ENCODE measurements around the gene PIAS1. TPM values are rescaled to one million over a fixed set of nuclear protein-coding genes. Genes with fewer than 3 reads are reported as not detected.

PIAS1 gene
- total RNA-seq, 1 donor from 2014 or later, result 40.6 TPM

DNA sequence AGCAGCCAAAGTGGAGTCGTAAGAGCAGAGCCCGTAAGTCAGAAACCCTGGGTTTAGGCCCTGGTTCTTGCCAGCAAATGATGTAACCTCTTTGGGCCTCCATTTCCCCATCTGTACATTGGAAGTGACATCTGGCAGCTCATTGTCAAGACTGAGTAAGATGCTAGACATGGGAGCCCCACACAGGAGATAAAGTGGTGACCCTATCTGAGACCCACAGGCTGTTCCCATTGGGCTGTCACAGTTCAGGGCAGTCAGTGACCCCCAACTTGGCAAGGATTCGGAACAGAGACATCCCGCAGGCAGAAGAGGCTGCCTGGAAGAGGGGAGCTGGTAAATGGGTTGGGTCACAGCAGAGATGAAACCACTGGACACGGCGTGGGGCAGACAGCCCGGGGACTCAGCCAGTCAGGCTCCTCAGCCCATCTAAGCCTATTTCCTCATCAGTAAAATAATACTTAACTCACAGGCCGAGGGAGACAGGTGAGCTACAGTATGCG lies 173.6 kb downstream of the PIAS1 start:
- H3K27me3 Mint-ChIP-seq (ENCODE audit: unreplicated experiment), result no peaks in the 10 kb centered on the region
- peak; percentile 67 for DNase-seq (ENCODE audit: extremely low spot score, unreplicated experiment)
- TF ChIP-seq, protein P1, sequence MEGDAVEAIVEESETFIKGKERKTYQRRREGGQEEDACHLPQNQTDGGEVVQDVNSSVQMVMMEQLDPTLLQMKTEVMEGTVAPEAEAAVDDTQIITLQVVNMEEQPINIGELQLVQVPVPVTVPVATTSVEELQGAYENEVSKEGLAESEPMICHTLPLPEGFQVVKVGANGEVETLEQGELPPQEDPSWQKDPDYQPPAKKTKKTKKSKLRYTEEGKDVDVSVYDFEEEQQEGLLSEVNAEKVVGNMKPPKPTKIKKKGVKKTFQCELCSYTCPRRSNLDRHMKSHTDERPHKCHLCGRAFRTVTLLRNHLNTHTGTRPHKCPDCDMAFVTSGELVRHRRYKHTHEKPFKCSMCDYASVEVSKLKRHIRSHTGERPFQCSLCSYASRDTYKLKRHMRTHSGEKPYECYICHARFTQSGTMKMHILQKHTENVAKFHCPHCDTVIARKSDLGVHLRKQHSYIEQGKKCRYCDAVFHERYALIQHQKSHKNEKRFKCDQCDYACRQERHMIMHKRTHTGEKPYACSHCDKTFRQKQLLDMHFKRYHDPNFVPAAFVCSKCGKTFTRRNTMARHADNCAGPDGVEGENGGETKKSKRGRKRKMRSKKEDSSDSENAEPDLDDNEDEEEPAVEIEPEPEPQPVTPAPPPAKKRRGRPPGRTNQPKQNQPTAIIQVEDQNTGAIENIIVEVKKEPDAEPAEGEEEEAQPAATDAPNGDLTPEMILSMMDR (IDR thresholded peaks at IDR 0.05), result no peak
- H3K4me1 Mint-ChIP-seq (ENCODE audit: unreplicated experiment), result peaks cover 22% of the 10 kb centered on the region
- H3K9me3 Mint-ChIP-seq (ENCODE audit: unreplicated experiment), result no peaks in the 10 kb centered on the region
- peak overlapping the region; percentile 31 for H3K27ac Mint-ChIP-seq (ENCODE audit: unreplicated experiment)
- no peaks in the 10 kb centered on the region for H3K36me3 Mint-ChIP-seq (ENCODE audit: unreplicated experiment)
- peak overlapping the region; percentile 77 for H3K4me3 Mint-ChIP-seq (ENCODE audit: unreplicated experiment)

DNA sequence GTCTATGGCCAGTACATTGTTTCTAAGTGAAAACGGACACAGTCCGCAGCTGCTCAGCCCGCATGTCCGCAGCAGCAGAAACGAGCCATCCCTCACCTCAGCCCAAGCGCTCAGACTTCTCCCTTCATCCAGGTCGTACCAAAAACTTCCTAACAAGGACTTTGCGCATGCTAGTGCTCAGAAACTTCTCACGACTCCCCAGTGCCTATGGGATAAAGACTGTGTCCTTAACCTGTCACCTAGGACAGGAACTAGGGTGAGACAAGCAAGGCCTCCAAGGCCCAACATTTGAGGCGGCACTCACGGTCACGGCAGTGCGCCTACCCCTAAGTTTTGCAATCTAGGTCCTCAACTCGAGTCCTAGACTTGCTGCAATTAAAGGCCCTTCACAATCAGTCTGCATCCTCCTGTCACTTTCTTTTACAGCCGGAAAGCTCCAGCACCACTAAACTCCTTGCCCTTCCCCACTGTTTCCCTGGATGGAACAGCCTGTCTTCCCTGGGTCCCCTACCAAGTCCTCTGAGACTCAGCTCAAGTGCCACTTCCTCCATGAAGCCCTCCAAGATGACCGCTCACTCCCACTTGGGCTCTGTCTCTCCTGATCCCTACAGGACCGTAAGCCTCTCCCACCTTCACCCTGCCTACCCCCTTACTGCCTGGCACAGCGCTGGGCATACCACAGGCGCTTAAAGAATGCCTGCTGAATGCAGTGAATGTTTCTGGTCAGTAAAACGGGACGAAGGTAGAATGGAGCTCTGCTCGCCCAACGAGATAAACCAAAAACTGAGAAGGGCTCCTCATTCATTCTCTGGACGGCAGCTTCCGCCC lies 174.2 kb downstream of the PIAS1 start:
- H3K27me3 Mint-ChIP-seq (ENCODE audit: unreplicated experiment), result no peaks in the 10 kb centered on the region
- TF ChIP-seq, protein P1 (IDR thresholded peaks at IDR 0.05), result no peak
- no peaks in the 10 kb centered on the region for H3K36me3 Mint-ChIP-seq (ENCODE audit: unreplicated experiment)
- peaks cover 22% of the 10 kb centered on the region for H3K4me1 Mint-ChIP-seq (ENCODE audit: unreplicated experiment)
- DNase-seq (ENCODE audit: extremely low spot score, unreplicated experiment), result peak; percentile 73
- peak overlapping the region; percentile 77 for H3K4me3 Mint-ChIP-seq (ENCODE audit: unreplicated experiment)
- no peaks in the 10 kb centered on the region for H3K9me3 Mint-ChIP-seq (ENCODE audit: unreplicated experiment)
- peak overlapping the region; percentile 33 for H3K27ac Mint-ChIP-seq (ENCODE audit: unreplicated experiment)

DNA sequence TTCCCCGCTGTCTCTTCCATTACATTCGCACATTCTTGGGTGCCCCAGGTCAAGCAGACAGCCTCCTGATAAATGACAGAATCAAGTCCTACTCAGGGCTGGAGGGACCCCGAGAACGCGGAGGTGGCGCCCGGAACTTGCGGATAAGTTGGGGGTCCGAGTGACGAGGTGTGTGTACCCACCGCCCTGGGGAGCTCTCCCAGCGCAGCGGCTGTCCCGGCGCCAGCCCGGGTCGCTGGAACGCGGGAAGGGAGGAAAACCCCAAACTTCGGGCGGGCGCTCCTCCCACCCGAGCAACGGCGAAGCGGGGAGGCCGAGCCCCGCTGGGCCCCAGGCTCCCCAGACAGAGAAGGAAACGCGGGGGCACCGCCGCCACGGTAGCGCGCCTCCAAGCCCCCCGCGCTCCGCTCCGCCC lies 174.9 kb downstream of the PIAS1 start:
- H3K4me1 Mint-ChIP-seq (ENCODE audit: unreplicated experiment), result peaks cover 22% of the 10 kb centered on the region
- H3K27ac Mint-ChIP-seq (ENCODE audit: unreplicated experiment), result peak overlapping the region; percentile 33
- H3K36me3 Mint-ChIP-seq (ENCODE audit: unreplicated experiment), result no peaks in the 10 kb centered on the region
- DNase-seq (ENCODE audit: extremely low spot score, unreplicated experiment), result no peak
- TF ChIP-seq, protein P1 (IDR thresholded peaks at IDR 0.05), result no peak
- H3K27me3 Mint-ChIP-seq (ENCODE audit: unreplicated experiment), result no peaks in the 10 kb centered on the region
- H3K4me3 Mint-ChIP-seq (ENCODE audit: unreplicated experiment), result peak overlapping the region; percentile 77
- no peaks in the 10 kb centered on the region for H3K9me3 Mint-ChIP-seq (ENCODE audit: unreplicated experiment)

DNA sequence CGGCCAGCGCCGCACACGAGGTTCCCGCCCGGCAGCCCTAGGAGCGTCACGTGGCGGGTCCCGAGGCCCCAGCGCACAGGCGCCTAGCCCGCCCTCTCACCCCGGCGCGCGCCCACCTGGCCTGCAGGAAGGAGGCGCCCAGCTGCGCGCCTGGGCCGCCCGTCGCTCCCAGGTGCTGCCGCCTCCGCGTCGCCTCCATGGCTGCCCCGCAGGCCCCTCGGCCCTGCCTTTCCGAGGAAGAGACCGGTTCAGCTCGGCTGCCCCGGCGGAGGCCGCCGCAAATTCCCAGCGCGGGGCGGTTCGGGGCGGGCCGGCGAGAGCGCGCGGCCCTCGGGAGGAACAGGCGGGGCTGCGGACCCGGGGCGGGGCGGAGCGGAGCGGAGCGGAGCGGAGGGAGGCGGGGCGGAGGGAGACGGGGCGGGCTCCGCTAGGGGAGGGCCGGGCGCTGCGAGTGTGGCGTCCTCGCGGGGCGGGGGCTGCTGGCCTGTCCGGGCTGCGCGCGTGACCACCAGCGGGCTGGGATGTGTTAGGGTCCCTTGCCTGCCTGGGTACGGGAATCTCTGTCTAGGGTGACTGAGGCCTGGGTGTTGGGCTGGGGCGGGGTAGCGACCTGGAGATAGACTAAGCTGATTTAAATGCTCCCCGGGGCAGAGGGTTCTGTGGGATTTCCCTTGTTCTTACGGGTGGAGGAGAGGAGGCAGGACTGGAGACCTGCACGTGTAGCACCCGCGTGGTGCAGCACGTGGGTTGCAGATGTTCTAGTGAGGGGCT lies 175.5 kb downstream of the PIAS1 start, which contains the start of gene CLN6:
Gene CLN6 (minus strand): TSS at position 343 of the 771 bp plus-strand sequence. CDS start 144 bp downstream, at position 199.
- peak within 1 kb of the TSS; percentile 81 for H3K4me3 Mint-ChIP-seq (ENCODE audit: unreplicated experiment)
- H3K27me3 Mint-ChIP-seq (ENCODE audit: unreplicated experiment), result no peaks in the 10 kb centered on the region
- TF ChIP-seq, protein P1 (IDR thresholded peaks at IDR 0.05), result no peak
- H3K4me1 Mint-ChIP-seq (ENCODE audit: unreplicated experiment), result peaks cover 21% of the 10 kb centered on the region
- DNase-seq (ENCODE audit: extremely low spot score, unreplicated experiment), result peak; percentile 93
- no peaks in the 10 kb centered on the region for H3K36me3 Mint-ChIP-seq (ENCODE audit: unreplicated experiment)
- peak within 1 kb of the TSS; percentile 85 for H3K27ac Mint-ChIP-seq (ENCODE audit: unreplicated experiment)
- no peaks in the 10 kb centered on the region for H3K9me3 Mint-ChIP-seq (ENCODE audit: unreplicated experiment)
